HG03520 (cell line): ENCODE results near the gene C6orf141.

Experiments
- ATAC-seq: cut with Tn5 transposase; IDR thresholded peaks from one replicate; pipeline ENCODE4 v1.9.1; 2021; ENCODE audit warnings: mild to moderate bottlenecking, moderate library complexity; ENCODE audit not compliant: unreplicated experiment

C6orf141 gene

DNA sequence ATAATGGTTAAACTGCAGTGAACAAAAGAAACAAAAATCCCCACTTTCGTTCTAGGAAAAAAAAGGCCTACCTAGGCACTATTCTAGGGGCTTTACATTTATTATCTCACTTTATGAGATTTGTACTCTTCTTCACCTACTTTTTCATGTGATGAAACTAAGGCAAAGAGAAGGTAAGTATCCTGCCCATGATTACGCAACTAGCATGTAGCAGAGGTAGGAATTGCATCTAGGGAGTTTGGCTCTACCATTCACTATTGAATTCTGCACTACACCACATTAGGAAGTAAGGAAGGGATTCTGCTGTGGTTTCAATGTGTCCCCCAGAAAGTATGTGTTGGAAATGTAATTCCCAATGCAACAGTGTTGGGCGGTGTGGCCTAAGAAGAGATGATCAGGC lies 11.4 kb upstream of the C6orf141 start:
- no peak for ATAC-seq

DNA sequence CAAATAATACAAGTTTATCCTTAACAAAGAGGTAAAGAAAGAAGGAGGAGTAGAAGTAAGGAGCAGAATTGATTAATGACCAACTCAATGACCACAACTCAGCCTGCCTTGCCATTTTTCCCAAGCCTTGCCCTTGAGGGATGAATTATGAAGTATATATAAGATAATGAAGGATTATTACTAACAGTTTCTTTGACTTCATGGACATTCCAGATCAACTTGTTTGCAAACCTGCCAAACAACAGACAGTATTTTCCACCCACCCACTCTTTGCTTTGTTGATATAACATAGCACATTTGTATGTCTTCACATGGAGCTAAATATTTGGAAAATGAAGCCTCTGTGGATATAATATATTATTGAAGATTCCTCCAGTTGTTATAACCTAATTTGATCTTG lies 9.9 kb upstream of the C6orf141 start:
- ATAC-seq: no peak

DNA sequence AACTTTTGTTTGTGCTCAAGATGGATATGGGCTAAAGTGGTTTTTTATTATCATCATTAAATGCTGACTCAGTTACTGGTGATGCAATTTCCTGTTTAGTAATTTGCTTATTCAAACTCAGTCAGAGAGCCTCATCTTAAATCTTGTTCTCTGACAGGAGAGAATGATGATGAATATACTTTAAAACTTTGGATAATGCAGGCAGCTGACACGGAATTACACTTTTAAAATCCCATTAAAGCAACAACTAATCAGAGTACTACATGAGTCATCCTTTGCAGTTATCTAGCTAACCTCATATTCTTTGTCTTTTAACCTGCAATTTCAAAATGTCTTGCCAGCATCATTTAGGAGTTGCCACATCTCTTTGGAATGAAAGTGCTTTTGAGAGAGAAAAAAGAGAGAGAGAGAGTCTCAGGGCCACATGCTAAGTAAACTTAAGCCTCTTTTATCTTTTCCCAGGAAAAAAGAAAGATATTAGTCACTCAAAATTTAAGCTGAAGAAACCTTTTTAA lies 9.2 kb upstream of the C6orf141 start:
- ATAC-seq: no peak

DNA sequence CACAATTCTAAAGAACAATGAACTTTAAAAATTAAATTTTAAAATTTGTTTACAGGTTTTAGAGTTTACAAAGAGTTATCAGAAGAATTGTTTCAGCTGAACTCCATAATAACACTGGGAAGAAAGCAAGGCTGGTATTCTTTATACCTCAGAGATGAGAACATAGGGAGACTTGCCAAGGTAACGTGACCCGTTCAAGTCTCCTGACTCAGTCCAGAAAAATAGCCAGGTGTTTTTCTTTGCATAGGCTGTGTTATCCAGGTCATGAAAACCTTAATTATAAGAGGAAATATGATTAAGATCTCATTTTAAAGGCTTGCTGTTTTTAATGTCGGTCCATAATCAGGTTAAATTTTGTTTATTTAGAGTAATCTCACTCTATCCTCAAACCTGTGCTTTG lies 8.5 kb upstream of the C6orf141 start:
- ATAC-seq: no peak

DNA sequence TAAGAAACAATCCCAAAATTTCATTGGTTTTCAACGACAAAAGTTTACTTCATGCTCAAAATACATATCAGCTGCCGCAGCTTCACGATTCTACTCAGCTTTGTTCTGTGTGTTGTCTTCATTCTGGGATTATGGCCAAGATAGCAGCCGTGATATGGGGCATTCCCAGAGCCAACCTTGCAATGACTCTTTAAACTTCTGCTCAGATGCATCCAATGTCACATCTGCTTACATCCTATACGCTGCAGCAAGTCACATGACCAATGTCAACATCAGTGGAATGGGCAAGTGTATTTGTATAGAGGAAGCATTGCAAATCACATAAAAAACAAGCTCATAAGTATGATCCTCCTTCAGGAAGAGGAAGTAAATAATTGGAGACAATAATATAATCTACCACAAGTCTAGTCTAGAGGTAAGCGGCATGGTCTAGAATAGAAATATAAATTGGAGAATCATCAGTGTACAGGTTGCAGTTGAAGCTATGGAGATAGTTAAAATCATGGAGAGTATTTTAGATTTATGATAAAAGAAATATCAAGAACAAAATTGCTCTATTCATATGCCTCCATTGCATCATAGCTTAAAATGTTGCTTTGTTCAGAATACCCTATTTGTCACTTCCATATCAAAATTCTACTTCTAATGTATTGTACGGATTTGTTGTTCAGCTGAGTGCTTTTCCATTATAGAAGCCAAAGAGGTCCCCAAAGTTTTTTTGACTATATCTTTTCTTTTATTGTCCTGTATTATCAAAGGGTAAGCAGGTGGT lies 7.2 kb upstream of the C6orf141 start:
- ATAC-seq: no peak

DNA sequence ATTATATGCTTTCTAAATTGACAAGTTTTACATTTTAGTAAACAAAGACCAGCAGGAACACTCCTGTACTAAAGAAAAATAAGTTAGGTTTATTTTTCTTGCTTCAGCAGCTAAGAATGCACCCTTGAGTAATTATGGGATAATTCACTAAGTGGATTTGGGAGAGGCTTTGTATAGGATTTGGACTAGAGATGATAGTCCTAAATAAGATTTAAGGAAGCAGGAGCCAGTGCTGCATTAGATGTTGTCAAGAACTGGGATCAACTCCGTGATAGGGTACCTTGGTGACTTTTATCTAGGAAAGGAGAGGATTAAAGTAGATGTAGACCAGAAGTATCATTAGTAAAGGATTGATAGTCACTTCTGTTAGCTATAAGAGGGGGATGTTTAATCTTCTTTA lies 4.1 kb upstream of the C6orf141 start:
- no peak for ATAC-seq

DNA sequence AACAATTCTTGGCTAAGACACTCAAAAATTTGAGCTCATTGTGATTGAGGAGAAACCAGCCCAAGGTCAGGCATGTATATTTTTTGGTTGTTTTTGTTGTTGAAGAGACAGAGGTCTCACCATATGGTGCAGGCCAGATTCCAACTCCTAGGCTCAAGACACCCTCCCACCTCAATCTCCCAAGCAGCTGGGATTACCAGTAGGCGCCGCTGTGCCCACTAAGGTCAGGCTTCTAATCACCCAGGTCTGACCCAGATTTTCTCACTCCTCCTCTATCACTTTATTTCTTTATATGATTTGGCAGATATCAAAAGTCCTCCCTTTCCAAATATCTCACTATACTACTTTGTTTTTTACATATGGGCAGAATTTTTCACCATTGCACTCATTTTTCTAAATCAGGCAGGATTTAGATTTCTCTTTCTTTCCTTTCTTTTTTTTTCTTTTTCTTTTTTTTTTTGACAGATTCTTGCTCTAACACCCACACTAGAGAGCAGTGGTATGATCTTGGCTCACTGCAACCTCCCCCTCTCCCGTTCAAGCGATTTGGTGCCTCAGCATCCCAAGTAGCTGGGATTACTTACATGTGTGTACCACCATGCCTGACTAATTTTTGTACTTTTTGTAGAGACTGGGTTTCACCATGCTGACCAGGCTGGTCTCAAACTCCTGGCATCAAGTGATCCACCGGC lies 1.7 kb upstream of the C6orf141 start:
- ATAC-seq: no peak

DNA sequence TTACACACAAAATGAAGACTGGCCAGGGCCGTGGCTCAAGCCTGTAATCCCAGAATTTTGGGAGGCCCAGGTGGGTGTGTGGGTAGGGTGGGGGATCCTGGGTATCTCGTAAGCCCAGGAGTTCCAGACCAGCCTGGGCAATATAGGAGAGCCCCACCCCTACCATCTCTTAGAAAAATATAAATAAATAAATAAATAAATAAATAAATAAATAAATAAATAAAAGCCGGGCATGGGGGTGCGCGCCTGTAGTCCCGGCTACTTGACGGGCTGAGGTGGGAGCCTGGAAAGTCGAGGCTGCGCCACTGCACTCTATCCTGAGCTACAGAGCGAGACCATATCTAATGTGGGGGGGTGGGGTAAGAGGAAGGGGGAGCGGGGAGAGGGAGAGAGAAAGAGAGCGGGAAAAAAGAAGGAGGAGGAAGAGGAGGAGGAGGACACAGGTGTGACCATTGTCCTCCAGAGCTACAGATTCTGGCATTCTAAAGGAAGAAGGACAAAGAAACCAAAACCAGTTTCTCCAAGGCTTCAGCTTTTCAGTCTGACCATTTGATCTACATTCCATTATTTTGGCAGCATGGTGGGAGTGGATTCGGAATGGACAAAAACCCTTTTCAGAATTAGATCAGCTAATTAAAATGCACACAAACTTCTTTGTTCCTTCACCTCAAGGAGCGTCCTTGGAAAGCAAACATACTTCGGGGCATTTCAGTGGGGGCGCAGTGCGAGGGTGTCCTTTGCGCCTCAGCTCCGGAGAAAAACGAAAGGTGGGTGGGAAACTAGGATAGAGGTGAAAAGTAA lies 577 bp upstream of the C6orf141 start:
- no peak for ATAC-seq

DNA sequence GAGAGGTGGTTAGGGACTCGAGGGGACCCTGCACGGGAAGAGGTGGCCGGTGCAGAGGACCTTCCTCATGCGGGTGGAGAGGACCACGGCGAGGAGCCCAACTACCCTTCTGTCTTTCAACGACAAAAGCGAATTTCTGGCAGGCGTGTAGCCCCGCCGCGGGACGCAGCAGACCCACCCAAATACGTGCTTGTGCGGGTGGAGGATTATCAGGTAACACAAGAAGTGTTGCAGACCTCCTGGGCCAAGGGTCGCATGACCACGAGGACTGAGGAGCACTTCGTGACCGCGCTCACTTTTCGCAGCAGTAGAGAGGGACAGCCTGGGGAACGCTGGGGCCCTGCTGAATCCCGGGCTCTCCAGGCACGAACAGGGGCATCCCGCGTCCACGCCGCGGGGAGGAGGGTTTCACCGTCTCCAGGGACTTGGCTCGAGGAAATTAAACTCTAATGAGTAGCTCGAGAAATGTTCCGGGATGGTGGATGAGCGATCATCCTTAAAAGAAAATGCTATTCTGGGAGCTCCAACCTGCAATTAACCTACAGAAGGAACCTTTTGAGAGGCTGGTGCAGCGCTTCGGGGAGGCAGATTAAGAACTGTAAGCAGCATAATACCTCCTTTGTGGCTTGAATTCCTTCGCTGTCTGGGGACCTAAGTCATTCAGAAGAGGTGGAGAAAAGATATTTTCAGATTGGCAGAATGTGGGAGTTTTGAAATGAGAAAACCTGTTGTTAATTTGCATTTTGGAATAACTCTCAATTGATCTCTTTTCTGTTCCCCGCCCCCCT lies 804 bp downstream of the C6orf141 start:
- ATAC-seq: peak; percentile 27

DNA sequence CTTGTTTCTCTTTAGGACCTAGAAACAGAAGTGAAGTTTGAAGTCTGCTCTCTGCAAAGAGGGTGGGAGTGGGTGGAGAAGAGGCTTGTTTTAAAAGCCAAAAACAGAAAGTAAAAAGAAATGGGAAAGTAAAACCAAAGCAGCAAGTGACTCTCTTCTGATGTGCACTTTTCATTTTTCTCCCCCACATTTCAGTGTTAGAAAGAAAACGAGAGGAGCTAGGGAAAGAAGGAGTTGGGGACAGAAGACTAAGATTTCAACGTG lies 1.3 kb downstream of the C6orf141 start:
- ATAC-seq: peak; percentile 35

DNA sequence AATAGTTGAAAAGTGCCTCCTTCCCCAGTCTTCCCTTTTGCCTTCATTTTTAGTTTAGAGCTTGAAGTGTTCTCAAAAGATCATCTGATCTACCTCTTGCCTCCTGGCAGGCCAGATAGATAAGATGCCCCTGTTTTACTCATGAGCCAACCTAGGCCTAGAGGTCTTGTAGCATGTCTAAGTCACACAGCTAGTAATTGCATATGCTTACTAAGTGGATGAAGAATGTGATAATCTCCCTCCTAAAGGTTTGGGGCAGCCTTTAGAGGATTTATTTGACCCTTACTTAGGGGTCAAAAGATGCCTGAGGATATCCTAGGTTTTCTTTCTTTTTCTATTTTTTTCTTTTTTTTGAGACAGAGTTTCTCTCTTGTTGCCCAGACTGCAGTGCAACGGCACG lies 2.1 kb downstream of the C6orf141 start:
- no peak for ATAC-seq

DNA sequence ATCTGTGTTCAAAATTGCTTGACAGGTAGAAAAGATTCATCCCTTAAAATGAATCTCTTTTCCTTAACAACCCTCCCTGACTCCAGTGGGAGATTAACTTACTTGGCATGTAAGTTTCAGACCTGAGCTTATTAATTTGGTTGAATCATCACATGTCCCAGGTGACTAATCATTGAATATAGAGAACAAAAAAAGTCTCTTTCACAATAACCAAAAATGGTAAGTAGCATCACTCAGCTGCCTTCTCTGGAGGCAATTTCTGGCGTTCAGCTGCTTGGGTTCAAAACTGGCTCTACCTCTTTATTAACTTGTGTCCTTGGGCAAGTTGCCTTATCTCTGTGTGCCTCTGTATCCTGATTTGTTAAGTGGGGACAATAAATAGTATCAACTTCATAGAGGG lies 2.9 kb downstream of the C6orf141 start:
- ATAC-seq: no peak

DNA sequence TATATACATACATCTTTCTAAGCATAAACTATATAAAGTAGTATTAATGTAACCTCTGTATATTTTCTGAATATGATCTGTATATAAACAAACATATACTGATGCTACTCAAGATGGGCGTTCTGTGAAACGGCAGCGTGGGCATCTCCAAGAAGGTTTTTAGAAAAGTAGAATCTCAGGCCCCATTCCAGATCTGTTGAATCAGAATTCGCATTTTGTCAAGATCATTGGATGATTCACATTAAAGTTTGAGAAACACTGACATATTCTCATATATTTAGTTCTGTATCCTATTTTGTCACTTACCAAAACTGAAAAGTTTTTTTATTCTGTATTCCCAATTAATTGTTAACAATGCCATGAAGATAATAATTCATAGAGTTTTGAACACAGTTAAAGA lies 5.5 kb downstream of the C6orf141 start:
- no peak for ATAC-seq

DNA sequence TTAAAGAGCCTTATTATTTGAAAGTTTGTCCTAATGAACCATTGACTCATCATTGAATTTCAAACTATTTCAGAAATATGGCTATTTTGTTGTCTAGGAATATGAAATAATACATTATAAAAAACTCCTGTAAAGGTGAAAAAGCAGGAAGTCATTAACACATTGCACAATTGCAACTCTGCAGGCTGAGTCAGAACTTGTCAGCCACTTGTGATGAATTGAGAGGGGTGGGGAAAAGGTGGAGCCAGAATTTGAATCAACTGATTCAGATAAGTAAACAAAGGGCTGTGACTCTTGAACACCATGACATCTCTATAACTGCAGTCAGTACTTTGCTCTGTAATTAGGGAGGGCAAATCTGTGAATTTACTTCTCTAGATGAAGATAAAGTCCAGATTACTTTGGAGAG lies 6.0 kb downstream of the C6orf141 start:
- no peak for ATAC-seq

DNA sequence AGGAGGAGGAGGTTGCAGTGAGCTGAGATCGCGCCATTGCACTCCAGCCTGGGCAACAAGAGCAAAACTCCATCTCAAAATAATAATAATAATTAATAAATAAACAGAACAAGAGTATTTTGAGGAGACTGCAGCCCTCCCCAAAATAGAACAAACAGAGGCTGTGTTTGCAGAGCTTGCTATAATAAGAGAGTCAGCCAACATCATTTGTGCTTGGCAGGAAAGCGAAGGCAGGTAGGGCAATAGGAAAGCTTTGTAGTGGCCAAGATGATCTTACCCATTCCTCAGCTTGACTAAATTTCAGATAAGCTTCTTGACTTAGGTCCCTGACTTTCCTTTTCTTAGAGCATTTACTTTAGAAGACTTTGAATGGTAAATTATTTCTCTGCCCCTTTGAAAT lies 6.7 kb downstream of the C6orf141 start:
- ATAC-seq: no peak

DNA sequence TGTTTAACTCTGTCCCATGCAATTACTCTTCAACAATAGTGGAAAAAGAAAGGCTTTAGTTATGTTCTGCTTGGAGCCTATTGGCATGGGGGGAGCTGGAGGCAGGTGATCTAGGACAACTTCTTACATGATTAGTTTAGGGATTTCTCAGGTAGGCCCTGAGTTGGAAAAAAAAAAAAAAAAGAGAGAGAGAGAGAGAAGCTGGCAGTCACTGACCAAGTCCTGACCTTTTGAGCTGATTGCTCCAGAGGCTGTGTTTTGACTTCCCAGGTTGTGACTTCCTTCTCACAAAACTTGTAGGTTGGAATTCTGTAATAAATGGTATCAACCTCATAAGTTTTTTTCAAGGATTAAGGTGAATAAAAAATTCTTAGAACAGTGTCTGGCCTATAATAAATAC lies 7.8 kb downstream of the C6orf141 start:
- no peak for ATAC-seq

DNA sequence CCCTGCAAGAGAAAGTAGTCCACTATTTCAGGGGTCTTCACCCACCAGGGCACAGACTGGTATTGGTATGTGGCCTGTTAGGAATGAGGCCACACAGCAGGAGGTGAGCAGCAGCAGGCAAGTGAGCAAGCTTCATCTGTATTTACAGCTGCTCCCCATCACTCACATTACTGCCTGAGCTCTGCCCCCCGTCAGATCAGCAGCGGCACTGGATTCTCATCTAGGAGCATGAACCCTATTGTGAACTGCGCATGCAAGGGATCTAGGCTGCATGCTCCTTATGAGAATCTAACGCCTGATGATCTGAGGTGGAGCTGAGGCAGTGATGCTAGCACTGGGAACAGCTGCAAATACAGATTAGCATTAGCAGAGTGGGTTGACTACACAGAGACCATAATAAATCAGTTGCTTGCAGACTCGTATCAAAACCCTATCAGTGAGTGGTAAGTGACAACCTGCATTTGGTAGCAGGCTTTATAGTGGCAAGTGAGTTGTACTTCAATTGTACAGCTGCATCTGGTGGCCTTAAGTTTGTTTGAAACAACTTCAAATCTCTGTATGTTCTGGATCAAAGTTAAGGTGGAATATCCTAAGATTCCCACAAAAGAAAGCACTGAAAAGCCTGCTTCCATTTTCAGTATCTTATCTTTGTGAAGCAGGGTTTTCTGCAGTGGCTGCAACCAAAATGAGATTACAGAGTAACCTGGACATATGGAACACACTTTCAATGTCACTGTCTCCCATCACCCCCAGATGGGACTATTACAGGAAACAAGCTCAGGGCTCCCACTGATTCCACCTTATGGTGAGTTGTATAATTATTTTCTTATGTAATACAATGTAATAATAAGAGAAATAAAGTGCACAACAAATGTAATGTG lies 12.8 kb downstream of the C6orf141 start:
- no peak for ATAC-seq

DNA sequence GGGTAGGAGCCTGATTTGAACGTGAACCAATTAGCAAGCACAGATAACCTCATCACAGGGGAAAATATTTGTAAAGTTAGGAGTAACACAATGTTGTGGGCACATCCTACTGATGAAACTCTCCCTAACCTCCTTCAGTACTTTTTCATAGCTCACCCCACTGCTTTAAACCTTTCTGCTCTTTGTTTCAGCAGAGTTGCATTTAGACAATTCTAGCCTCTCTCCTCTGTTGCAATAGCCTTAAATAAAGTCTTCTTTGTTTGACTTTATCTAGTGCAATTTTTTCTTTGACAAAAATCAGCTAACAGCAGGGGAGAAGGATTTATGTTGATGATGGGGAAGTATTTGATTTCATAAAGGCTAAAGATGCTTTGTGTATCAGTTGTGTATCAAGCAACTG lies 14.1 kb downstream of the C6orf141 start:
- no peak for ATAC-seq

DNA sequence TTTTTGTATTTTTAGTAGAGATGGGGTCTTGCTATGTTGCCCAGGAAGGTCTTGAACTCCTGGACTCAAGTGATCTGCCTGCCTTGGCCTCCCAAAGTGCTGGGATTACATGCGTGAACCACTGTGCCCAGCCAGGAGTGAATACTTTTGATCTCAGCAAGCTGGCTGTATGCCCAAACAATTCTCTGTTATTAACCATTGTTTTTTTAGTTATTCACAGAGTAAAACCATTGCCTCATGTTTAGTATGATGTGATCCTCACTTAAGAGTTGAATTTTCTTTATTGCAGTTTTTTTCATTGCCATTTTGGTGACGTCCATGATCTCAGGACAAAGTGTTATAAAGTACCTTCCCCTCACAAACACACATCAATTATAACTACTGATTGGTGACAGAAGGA lies 14.8 kb downstream of the C6orf141 start:
- no peak for ATAC-seq

DNA sequence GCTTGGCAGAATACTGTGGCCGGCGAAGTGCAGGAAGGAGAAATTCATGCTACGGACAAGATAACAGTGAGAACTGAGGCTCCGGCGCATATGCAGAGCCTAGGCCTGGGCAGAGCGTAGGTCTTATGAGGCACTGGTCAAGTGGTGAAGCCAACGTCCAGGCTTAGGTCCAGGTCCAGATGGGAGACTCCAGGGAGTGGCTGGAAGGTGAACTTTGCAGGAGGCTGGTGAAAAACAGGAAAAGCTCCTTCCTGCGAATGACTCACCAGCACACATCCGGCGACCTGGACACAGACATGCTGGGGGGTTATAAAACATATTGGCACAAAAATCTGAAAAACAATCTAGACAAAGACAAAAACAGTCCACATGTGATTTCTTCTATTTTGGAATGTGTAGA lies 15.4 kb downstream of the C6orf141 start:
- ATAC-seq: no peak
